ENCODE data around the gene LRTM1. TPM values are rescaled to one million over a fixed set of nuclear protein-coding genes. Genes with fewer than 3 reads are reported as not detected.

The LRTM1 gene
- total RNA-seq, 2 donors from 2014 or later = not detected

- no peak overlapping the region for H3K27ac Mint-ChIP-seq
- H3K4me3 Mint-ChIP-seq = no peak overlapping the region
- H3K9me3 Mint-ChIP-seq = no peaks in the 10 kb centered on the region
- no peak for ATAC-seq (replicated peaks)
- no peaks in the 10 kb centered on the region for H3K4me1 Mint-ChIP-seq
- H3K27me3 Mint-ChIP-seq = no peaks in the 10 kb centered on the region
- no peaks in the 10 kb centered on the region for H3K36me3 Mint-ChIP-seq (ENCODE audit: low read depth)
Measured at GRCh38 chr3:54892168-54892567, 35.7 kb downstream of the LRTM1 start.

DNA sequence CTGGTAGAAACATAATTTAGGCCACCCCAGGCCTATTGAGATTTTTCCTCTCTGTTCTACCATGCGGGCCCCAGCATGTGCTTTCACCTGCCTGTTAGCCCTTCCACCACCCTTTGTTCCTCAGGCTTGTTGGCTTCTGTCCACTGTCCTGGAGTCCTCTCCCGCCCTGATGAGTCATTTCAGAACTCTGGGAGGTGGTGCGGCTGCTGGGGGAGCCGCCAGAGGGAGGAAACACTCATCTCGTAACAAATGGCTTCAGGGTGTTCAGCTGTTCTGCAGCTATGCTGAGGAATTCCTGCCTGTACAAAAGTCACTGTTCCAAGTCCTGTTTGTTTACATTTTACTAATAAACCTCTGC lies 36.3 kb downstream of the LRTM1 start:
- no peaks in the 10 kb centered on the region for H3K4me1 Mint-ChIP-seq
- no peak overlapping the region for H3K27ac Mint-ChIP-seq
- H3K9me3 Mint-ChIP-seq = no peaks in the 10 kb centered on the region
- H3K4me3 Mint-ChIP-seq = no peak overlapping the region
- H3K27me3 Mint-ChIP-seq = no peaks in the 10 kb centered on the region
- no peaks in the 10 kb centered on the region for H3K36me3 Mint-ChIP-seq (ENCODE audit: low read depth)
- no peak for ATAC-seq (replicated peaks)

GRCh38 chr3:54889731-54890130 lies 38.1 kb downstream of the LRTM1 start:
- Mint-ChIP-seq H3K27me3 (no peaks in the 10 kb centered on the region), H3K36me3 (ENCODE audit: low read depth) (no peaks in the 10 kb centered on the region), H3K9me3 (no peaks in the 10 kb centered on the region), H3K4me3 (no peak overlapping the region), H3K4me1 (no peaks in the 10 kb centered on the region), H3K27ac (no peak overlapping the region)
- ATAC-seq (replicated peaks) = no peak

GRCh38 chr3:54888873-54889272 lies 39.0 kb downstream of the LRTM1 start:
- no peak overlapping the region for H3K27ac Mint-ChIP-seq
- no peaks in the 10 kb centered on the region for H3K4me1 Mint-ChIP-seq
- no peaks in the 10 kb centered on the region for H3K27me3 Mint-ChIP-seq
- no peak for ATAC-seq (replicated peaks)
- no peaks in the 10 kb centered on the region for H3K9me3 Mint-ChIP-seq
- H3K36me3 Mint-ChIP-seq (ENCODE audit: low read depth) = no peaks in the 10 kb centered on the region
- H3K4me3 Mint-ChIP-seq = no peak overlapping the region

- Mint-ChIP-seq H3K27ac (no peak overlapping the region), H3K4me1 (no peaks in the 10 kb centered on the region), H3K36me3 (ENCODE audit: low read depth) (no peaks in the 10 kb centered on the region), H3K4me3 (no peak overlapping the region), H3K9me3 (no peaks in the 10 kb centered on the region), H3K27me3 (no peaks in the 10 kb centered on the region)
- no peak for ATAC-seq (replicated peaks)
Measured at GRCh38 chr3:54888162-54888561, 39.7 kb downstream of the LRTM1 start.

DNA sequence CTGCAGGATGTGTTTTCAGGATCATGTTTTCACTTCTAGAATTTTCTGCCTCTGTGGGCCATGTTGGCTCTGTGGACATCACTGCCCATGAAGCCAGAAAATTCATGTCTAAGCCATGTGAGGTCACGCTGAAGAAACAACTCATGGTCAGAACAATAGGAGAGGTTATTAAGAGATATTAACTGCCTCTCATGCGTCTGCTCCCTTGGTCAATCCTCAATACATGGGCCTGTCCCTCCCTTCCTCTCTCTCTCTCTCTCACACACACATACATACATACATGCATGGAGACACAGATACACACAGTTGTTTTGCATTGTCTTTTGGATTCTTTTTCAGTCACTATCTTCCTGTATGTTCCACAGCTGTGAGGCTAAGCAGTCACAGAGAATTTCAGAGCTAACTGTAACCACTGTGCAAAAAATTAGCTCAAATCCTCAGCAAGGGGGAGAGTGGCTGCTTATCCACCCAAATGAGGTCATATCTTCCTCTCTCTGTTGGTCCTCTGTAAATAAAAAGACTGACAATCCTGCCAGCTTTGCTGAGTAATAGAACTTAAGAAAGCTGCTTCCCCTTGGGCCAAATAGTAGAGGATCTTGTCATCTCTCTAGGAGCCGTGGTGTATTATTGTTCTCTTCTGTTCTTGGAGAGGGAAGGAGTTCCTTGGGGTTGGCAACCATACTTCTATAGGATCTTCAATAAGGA lies 45.6 kb downstream of the LRTM1 start:
- Mint-ChIP-seq H3K4me3 (no peak overlapping the region), H3K9me3 (peaks cover 4% of the 10 kb centered on the region), H3K27me3 (no peaks in the 10 kb centered on the region), H3K36me3 (ENCODE audit: low read depth) (no peaks in the 10 kb centered on the region), H3K4me1 (no peaks in the 10 kb centered on the region), H3K27ac (no peak overlapping the region)
- no peak for ATAC-seq (replicated peaks)

- Mint-ChIP-seq H3K4me3 (no peak overlapping the region), H3K4me1 (no peaks in the 10 kb centered on the region)
Measured at GRCh38 chr3:54878145-54878544, 49.7 kb downstream of the LRTM1 start.

GRCh38 chr3:54877730-54878129 lies 50.1 kb downstream of the LRTM1 start:
- peaks cover 12% of the 10 kb centered on the region for H3K9me3 Mint-ChIP-seq
- H3K4me1 Mint-ChIP-seq = no peaks in the 10 kb centered on the region
- H3K27me3 Mint-ChIP-seq = no peaks in the 10 kb centered on the region
- H3K4me3 Mint-ChIP-seq = no peak overlapping the region
- no peak for ATAC-seq (replicated peaks)
- H3K36me3 Mint-ChIP-seq (ENCODE audit: low read depth) = no peaks in the 10 kb centered on the region
- no peak overlapping the region for H3K27ac Mint-ChIP-seq

More at GRCh38 chr3:54878145-54878544, 49.7 kb downstream of the LRTM1 start:
- Mint-ChIP-seq H3K9me3 (peaks cover 10% of the 10 kb centered on the region), H3K27ac (no peak overlapping the region), H3K27me3 (no peaks in the 10 kb centered on the region), H3K36me3 (ENCODE audit: low read depth) (no peaks in the 10 kb centered on the region)
- ATAC-seq (replicated peaks) = no peak

GRCh38 chr3:54876694-54877093 lies 51.2 kb downstream of the LRTM1 start:
- H3K9me3 Mint-ChIP-seq = peaks cover 20% of the 10 kb centered on the region
- peaks cover 5% of the 10 kb centered on the region for H3K27me3 Mint-ChIP-seq
- H3K4me3 Mint-ChIP-seq = no peak overlapping the region
- ATAC-seq (replicated peaks) = no peak
- H3K36me3 Mint-ChIP-seq (ENCODE audit: low read depth) = no peaks in the 10 kb centered on the region
- H3K27ac Mint-ChIP-seq = no peak overlapping the region
- H3K4me1 Mint-ChIP-seq = no peaks in the 10 kb centered on the region

DNA sequence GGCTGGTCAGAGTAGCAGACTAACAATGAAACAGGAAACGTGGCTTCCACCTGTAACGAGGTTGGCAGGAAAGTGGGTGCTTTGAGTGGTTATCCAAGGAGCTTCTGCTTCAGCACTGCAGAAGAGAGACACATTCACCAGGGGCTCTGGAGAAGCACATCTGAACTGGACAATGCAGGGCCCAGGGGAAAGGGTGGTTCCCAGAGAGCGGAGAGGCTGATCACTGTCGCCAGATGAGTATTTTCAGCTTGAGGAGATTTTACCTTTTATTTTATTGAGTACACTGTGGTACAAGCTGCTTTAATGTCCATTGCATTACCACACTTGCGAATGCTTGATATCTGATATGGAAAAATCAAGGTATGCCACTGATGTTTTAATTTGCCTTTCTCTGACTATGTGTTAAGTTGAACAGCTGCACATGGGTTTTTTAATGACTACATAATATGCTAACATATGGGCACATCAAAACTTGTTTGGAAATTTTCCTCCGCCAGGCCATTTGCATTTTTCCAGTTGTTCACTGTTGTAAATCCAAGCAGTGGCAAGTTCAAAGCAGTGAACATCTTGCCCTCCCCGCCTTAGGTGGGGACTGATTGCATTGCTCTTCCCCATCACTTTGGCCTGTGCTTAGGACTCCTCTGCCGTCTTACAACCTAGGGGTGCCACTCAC lies 52.1 kb downstream of the LRTM1 start:
- no peak for ATAC-seq (replicated peaks)
- no peaks in the 10 kb centered on the region for H3K36me3 Mint-ChIP-seq (ENCODE audit: low read depth)
- H3K27ac Mint-ChIP-seq = no peak overlapping the region
- H3K4me3 Mint-ChIP-seq = no peak overlapping the region
- peaks cover 20% of the 10 kb centered on the region for H3K9me3 Mint-ChIP-seq
- H3K4me1 Mint-ChIP-seq = no peaks in the 10 kb centered on the region
- peaks cover 5% of the 10 kb centered on the region for H3K27me3 Mint-ChIP-seq

DNA sequence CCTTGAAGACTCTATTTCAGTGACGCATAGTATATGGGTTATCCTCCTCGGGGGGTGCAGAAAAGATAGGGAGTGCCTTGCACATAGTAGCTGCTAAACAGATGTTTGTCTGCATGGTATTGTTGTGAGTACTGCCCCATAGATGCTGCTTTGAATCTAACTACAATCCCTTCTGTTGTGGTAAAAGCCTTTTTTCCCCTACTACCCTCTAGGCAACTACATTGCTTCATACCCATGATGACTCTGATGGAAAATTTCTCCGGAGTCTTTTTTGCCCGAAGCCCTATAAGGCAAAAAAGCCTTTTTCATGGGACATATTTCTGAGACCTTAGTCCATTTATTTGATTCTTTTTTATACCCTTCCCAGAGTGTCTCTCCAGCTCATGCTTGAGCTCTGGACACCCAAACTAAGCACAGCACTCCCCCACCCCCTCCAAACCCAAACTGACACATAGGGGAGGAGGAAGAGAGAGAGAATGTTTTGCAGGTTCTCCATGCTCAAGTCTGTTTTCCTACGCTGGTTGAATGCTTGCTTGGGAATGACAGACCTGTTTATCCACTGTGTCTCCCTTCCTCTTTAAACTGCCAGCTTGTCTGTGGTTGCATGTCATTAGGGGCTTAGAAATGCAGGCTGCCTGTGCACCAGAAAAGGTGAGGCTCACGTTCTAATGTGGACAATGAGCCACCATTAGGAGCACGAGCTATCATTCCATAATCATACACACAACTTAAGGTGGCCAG lies 52.9 kb downstream of the LRTM1 start:
- ATAC-seq (replicated peaks) = no peak
- Mint-ChIP-seq H3K36me3 (ENCODE audit: low read depth) (no peaks in the 10 kb centered on the region), H3K4me1 (no peaks in the 10 kb centered on the region), H3K27me3 (peaks cover 5% of the 10 kb centered on the region), H3K9me3 (peaks cover 20% of the 10 kb centered on the region), H3K27ac (no peak overlapping the region), H3K4me3 (no peak overlapping the region)

DNA sequence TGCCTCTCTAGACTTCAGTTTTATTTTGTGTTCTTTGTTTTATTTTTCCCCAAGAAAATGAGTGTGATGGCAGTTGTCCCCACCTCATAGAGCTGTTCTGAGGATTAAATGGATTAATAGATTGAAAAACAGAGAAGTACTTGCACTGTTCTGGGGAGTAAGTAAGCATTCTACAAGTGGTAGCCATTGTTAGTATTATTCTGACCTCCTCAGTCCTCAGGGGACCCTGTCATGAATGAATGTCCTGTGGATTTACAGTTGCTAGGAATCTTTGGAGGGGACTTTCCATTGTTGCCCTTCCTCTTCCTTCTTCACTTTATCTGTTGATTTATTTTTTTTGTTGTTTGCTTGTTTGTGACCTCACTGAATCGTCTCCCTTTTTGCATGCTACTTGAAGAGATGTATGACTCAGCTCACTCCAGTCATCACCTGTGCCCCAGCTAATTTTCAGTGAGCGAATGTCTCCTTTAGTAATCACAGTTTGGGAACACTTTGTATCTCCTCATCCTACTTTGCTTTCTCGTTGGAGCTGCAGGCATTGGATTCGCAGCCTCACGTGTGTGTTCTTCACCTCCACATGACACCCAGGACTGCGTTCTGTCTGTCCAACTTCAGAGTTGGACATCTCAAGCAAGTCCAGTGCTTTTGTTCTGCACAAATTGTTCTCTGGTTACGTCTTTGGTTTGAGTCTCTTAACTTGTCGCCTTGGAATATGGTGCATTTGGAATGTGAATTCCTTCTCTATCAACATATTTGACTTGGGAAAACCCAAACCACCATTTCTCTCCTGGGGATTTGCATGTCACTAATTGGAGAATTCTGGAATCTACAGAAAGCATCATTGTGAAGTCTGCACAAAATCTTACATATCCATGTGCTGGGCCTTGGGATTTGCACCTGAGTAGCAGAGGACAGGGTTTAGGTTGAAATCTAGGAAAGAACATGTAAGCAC lies 54.5 kb downstream of the LRTM1 start:
- Mint-ChIP-seq H3K4me1 (no peaks in the 10 kb centered on the region), H3K36me3 (ENCODE audit: low read depth) (no peaks in the 10 kb centered on the region), H3K4me3 (no peak overlapping the region), H3K9me3 (peaks cover 16% of the 10 kb centered on the region), H3K27ac (no peak overlapping the region), H3K27me3 (peaks cover 5% of the 10 kb centered on the region)
- no peak for ATAC-seq (replicated peaks)

DNA sequence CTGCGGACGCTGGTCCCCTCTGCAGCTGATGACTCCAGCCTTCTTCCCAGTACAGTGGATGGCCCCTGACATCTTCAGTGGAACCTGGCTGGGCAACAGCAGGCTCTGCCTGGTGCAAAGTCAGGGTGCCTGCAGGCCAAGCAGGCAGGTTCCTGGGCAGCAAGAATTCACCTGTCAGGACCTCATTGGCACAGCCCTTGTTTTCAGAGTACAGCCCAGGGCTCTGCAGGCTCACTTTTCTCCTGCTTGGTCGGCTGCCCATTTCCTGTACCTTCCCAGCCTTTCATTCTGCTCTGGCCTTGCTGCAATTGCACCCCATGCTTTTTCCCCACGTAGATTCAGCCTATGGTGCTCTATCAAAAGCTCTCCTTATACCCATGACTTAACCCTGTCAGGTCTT lies 56.0 kb downstream of the LRTM1 start:
- ATAC-seq (replicated peaks) = peak; percentile 9
- H3K27ac Mint-ChIP-seq = no peak overlapping the region
- no peak overlapping the region for H3K4me3 Mint-ChIP-seq
- no peaks in the 10 kb centered on the region for H3K36me3 Mint-ChIP-seq (ENCODE audit: low read depth)
- peaks cover 5% of the 10 kb centered on the region for H3K27me3 Mint-ChIP-seq
- H3K4me1 Mint-ChIP-seq = no peaks in the 10 kb centered on the region
- H3K9me3 Mint-ChIP-seq = peaks cover 16% of the 10 kb centered on the region

- H3K27ac Mint-ChIP-seq = no peak overlapping the region
- peaks cover 5% of the 10 kb centered on the region for H3K27me3 Mint-ChIP-seq
- no peak for ATAC-seq (replicated peaks)
- H3K36me3 Mint-ChIP-seq (ENCODE audit: low read depth) = no peaks in the 10 kb centered on the region
- no peaks in the 10 kb centered on the region for H3K4me1 Mint-ChIP-seq
- H3K9me3 Mint-ChIP-seq = peaks cover 16% of the 10 kb centered on the region
- H3K4me3 Mint-ChIP-seq = no peak overlapping the region
Measured at GRCh38 chr3:54870423-54870822, 57.4 kb downstream of the LRTM1 start.
